ENCODE results near the gene HERC3.
"Not testable (repeated sequence)": the region's sequence is repeated elsewhere in the genome, so short reads cannot be mapped to it uniquely, and the experiment has no call there.

HERC3 gene

DNA sequence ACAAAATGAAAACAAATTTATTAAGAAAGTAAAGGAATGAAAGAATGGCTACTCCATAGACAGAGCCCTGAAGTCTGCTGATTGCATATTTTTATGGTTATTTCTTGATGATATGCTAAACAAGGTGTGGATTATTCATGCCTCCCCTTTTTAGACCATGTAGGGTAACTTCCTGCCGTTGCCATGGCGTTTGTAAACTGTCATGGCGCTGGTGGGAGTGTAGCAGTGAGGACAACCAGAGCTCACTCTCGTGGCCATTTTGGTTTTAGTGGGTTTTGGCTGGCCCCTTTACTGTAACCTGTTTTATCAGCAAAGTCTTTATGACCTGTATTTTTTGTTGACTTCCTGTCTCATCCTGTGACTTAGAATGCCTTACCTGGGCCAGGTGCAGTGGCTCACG, 17.5 kb downstream of the HERC3 start:
- DNase-seq, result not testable (repeated sequence)

DNA sequence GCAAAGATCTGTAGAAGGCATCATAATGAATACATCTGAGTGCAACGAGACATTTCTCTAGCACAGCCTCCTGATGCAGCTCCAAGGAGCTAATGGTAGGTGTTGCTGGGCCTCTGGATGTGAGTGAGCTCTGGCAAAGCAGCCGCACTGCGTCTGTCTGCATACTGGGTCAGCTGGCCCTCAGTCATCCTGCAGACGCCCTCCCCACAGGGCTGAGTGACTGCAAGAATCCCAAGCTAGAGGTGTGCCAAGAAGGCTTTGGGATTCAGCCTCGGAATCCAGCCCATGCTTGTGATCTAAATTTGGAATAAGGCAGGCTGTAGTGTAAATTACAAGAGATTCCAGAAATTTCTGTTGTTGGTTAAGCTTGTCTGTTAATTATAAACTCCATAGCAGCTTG, 18.5 kb downstream of the HERC3 start:
- DNase-seq, result no peak

DNA sequence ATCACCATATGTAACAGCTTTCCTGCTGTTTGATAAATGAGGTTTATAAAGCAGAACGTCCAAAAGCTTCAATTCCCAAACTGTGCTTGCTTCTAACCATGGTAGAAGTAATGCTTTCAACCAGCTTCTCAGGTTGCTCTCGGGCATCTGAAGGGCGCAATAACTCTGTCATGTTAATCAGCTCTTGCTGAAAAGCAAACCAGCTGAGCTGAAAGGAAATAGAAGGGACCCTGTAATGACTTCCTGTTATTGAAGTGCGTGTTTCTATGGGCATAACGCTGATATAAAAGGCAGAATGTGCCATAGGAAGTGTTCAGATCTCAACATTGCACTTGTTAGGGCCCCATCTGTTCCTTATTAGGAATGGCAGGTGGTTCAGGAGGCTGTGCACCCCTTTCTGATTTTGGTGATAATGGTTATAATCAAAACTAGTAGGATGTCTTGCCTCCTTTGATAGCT, 21.2 kb downstream of the HERC3 start:
- peak; percentile 14 for DNase-seq

DNA sequence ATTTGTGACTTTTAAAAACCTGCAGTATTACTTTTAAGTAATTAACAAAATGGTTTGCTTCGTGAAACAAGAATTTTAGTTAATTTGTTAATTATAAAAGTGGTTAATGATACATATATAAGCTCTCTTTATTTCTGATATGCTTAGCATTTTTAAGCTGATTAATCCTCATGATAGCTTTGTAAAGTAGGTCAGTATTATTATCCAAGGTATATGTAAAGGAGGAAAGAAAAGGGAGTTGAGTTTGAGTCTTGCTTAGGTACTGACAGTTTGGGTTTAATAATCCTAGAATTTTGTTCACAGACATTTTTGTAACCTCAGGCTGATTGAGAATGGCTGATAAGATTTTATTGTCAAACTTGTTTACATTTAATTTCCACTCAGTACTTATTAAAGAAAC, 21.8 kb downstream of the HERC3 start:
- no peak for DNase-seq

DNA sequence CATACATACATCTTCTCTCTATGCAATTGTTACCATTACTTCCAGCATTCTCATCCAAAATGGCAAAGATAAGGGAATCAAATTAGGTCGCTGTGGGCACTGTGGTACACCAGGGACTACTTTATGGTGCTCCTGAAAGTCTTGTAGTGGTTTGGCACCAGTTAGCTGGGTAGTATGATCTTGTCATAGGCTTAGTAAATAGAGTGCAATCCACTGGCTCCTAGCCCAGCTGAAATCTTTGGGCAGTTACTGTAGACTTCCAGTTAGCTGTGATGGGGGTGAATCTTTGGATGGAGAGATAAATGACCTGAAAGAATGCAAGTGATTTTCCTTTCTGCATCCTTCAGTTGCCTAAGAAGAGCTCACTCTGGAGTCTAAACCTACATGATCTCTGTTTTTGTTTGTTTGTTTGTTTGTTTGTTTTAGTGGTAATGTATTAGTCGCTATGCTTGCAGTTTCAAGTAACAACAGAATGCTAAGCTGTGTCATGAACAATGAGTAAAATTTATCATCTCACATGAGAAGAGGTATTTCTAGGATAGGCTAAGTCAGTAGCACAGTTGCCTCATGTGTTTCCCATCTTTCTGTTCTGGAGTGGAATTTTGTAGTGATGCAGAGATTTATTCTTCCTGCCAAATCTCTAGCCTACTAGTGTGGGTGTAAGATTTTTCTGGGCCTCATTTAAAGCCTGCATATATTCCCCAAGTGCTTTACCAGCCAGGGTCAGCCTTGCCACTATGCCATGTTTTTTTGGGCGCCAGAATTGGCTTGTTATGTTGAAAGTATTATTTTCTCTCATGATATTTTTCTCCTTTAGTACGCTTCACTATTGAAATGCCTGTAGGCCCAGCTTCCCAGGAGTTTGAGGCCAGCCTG, 24.2 kb downstream of the HERC3 start:
- DNase-seq, result no peak

DNA sequence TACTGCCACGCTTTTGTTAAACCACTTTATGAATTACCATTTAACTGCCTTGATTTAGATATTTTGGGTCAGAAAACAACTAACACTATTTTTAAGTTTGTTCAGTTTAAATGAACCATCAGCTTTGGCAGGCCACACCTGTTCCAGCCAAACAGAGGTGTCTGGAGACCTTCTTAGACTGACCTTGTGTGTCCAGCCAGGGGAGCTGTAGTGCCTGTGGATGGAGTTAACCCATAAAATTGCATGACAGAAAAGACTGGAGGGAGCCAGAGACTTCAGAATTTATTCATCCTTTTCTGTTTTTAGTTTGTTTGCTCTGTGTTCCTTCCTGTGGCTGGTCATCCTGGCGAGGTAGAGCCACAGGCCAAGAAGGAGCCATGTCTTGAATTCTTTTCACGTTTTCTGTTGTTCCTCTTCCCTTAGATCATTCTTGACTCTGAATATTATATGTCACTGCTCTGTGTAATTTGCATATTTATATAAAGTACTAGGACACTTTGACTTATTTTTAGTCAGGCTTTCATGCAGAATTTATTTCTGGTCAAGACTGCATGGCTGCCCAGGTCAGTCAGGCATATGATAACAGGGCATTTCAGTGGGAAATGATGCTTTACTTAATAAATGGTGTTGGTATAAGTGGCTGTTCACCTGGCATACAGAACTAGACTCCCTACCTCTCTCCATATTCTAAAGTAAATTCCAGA, 26.7 kb downstream of the HERC3 start:
- no peak for DNase-seq

DNA sequence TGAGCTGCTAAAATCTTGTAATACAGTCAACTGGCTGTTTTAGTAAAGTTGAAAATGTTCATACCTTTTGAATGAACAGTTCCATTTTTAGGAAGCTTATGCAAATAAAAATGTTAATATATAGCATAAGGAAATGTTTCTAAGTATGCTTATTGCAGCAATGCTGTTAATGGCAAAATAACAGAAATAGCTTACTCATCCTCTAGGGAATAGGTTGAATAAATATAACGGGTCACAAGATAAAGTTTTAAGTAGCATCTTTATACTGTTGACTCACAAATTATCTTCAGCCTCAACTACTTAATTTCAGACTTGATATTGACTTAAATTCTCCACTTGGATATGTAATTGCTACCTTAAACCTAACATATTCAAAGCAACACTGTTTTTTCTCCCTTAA, 27.7 kb downstream of the HERC3 start:
- DNase-seq, result no peak

DNA sequence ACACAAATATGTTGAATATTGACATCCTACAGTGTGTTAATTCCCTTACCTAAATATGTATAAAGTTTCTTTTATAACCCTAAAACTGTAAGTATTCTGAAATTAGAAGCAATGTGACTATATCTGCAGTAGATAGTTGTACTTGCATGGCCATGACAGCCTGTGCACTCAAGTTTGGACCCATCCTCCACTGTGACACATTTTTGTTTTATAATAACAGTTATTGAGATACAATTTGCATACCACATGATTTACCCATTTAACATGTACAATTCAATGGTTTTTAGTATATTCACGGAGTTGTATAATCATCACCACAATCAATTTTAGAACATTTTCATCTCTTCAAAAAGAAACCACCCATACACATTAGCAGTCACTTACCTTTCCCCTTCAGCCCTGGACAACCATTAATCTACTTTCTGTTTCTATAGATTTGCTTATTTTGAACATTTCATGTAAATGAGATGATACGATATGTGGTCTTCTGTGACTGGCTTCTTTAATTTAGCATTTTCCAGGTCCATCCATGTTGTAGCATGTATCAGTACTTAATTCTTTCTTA, 29.6 kb downstream of the HERC3 start:
- no peak for DNase-seq

DNA sequence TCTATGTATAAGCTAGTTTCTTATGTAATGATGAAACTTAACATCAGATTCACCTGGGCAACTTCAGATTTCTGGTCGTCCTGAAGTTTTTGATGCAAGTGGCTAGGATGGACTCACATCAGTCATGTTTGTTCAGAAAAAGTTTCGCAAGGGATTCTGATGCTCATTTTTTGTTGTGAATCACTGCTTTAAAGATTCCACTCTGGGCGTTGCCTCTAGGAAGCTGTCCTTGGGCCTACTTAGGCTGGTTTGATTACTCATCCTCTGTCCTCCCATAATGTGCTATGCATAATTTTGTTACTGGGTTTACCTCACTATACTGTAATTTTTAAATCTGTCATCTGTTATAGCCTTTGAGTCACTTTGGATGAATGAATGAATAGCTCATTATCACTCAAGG, 30.8 kb downstream of the HERC3 start:
- no peak for DNase-seq

DNA sequence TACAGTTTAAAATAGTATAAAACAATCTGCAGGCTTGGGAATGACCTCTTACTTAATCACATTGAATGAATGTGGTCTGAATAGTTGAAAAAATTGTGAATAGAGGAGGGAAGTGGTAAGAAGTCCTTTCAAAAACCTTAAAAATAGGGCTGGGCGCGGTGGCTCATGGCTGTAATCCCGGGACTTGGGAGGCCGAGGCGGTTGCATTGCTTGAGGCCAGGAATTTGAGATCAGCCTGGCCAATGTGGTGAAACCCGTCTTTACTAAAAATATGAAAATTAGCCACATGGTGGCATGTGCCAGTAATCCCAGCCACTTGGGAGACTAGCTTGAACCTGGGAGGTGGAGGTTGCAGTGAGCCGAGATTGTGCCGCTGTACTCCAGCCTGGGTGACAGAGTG, 36.5 kb downstream of the HERC3 start:
- no peak for DNase-seq

DNA sequence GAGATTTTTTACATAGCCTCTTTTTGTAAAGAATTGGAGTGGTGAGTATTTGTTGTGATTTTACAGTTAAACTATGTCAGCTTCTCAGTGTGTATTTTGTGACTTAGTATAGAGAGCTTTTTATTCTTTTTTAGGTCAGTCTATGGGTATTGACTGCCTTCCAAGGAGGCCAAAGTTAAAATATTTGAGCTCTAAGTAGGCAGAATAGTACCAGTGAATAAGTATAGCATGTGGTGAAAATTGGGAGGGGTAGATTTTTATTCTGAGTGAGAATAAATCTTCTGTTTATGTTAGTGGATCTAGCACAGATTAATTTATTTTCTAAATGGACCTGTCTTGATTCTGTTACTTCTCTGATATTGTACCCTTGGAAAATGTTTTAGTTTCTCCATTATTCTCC, 37.5 kb downstream of the HERC3 start:
- no peak for DNase-seq

DNA sequence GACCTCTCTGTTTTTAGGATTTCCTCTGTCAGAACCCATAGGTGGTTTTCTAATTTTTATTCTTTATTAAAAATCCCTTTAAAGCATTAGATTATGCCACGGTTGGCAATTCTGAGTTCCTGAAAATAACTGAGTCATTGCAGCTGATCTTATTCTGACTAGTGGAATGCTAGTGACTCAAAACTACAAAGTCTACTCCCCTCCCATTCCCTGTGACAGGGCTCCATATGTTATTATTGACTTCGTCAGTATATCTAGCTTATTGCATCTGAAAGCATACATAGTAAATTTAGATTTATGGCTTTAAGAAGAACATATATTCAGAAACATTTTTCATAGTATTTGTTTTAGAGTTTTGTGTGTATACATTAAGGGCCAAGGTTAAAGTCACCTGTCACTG, 38.5 kb downstream of the HERC3 start:
- no peak for DNase-seq

DNA sequence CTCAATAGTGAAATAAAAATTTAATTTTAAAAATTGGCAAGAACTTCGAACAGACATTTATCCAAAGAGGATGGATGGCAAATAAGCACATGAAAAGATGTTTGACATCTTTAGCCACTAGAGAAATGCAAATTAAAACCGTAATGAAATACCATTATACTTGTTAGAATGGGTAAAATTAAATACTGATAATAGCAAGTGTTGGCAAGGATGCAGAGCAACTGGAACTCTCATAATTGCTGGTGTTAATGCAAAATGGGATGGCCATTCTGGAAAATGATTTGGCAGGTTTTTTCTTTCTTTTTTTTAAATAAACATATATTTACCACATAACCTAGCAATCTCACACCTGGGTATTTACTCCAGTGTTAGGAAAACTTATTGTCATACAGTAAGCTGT, 51.7 kb downstream of the HERC3 start:
- DNase-seq, result no peak

DNA sequence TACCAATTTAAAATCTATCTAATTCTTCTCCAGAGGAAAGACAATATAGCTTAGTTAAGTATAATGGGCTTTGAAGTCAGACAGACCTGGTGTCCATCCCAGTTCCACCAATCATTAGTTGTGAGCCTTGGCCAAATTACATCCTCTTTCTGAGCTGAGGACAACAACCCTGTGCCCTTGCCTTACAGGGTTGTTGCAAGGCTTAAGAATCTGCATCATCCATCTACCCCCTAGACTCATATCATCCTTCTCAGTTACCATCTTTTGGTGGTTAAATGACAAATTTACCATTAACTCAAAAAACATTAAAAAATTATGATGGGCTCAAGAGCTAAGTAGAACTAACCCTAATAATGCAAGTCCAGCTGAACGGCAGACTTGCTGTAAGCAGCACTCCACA, 53.7 kb downstream of the HERC3 start:
- no peak for DNase-seq

DNA sequence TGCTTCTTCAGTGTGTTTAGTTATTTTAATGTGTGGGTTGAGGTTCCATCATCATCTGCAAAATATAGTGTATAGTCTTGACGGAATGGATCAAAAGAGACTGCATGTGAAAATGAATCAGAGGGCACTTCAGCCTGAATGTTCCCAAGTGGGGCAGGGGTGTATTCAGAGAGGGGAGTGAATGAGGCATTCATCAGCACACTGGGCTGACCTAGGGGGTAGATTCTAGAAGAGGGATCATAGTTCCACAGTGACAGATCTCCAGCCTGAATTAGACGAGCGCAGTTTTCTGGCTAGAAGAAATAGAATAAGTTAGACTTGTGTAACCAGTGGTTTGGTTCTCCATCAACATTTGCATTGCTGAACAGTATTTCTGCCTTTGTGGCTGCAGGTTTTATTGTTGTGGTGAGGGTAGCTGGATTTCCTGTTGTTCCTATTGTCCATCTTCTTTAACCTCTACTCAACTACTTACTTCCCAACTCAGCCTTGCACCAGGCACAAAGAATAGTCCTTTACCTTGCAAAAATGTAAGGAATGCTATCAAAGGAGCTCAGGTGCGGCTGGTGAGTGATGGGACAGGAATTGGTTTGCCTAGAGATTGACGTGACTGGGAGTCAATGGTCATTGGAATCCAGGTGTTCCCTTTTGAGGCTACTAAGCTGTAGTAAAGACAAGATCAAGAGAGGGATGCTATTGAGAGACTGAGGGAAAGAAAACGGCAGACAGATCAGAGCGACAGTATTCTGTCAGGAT, 54.4 kb downstream of the HERC3 start:
- no peak for DNase-seq

DNA sequence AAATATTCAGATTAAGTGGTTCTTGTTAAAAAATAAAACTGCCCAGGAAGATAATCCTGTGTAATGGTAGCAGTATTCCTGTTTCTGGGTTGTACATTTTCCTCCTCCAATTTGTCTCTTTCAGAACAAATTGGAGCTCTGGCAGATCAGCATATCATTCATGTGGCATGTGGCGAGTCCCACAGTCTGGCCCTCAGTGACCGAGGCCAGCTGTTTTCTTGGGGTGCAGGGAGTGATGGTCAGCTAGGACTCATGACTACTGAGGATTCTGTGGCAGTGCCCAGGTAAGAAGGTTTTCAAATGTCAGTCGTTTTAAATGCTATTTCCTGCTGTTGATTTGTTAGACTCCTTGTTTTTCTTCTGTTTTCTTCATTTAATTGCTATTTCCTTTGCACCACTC, 57.4 kb downstream of the HERC3 start:
- no peak for DNase-seq

DNA sequence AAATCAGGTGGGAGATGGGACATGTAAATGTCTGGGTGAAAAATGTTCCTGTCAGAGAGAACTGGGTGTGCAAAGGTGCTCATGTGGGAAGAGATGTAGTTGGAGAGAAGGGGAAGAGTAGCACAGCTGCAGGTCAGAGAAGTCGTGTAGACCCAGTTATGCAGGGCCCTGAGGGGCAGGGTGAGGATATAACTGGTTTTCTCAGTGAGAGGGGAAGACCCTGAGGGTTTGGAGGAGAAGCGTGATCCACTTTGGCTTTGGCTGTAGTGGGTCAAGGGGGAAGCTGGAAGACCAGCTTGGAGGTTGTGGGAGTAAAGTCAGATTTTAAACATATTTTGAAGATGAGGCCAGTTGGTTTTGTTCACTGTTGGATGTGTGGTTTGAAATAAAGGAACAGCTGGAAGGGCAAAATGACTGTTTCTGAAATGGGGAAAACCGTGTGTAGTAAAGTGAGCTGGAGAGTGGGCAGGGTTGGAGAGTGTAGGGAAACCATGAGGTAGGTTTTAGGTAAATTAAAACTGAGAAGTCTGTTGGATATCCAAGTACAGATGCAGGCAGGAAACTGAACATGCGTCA, 61.2 kb downstream of the HERC3 start:
- DNase-seq, result no peak

DNA sequence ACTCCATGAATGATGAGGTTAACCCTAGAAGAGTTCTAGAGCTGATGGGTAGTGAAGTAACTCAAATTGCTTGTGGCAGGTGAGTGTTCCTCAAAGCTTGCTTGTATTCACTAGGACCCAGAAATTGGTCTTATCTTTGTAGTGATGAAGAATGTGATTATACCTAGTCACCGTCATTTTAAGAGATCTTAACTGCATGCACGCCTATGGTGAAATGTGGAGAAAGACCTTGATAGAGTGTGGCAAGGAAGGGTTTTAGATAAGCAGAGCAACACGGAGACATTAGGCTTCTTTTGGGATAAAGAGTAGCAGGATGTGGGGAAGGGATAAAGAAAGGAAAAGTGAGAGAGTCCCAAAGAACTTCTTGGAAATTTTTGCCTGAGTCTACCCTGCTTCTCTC, 62.9 kb downstream of the HERC3 start:
- DNase-seq, result no peak

DNA sequence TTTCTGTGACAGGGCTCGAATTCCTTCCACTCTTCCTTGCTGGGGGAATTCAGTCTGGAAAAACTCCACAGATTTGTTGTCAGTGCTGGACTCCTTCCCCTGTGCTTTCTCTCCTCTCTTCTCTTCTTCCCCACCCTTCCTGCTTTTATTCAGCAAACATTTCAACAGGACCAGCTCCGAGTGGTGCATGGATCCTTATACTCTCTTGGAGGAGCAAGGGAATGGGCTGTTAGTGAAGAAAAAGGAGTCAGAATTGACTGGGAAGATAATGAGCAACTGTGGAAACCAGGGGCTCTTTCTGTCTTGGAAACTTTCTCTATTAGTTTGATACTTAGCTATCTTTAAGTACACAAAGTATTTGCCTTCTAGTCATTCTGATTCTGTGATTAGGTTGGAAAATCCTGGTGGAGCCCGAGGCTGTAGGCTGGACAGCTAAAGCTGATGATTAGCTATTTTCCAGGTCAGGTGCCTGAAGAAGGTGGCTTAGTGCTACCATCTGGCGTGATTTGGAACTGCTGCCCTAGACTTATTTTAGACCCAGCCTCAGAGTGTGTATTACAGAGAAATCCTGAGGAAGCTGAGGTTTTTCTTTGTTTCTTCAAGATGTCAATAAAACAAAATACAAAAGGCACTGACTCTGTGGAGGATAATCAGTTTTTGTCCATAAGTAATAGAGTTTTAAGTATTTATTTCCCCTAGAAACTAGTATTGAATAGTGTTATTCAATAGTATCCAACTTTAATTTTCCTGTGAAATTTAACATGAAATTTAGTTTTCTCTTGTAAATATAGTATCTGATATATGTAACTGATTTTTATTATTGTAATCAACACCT, 67.0 kb downstream of the HERC3 start:
- DNase-seq, result peak; percentile 64

DNA sequence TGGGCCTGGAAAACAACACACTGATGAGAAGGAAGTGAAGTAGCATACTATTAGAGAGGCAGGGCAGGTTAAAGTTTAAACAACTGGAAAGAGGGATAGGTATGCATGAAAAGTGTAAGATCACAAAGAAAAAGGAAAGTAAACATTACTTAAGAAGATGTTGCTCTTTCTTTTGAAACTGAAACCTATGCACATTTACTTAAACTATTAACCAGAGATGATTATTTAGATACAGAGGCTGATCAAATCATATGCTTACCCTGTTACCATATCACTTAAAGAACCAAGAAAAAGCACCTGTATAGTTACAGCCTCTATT, 67.6 kb downstream of the HERC3 start:
- no peak for DNase-seq

DNA sequence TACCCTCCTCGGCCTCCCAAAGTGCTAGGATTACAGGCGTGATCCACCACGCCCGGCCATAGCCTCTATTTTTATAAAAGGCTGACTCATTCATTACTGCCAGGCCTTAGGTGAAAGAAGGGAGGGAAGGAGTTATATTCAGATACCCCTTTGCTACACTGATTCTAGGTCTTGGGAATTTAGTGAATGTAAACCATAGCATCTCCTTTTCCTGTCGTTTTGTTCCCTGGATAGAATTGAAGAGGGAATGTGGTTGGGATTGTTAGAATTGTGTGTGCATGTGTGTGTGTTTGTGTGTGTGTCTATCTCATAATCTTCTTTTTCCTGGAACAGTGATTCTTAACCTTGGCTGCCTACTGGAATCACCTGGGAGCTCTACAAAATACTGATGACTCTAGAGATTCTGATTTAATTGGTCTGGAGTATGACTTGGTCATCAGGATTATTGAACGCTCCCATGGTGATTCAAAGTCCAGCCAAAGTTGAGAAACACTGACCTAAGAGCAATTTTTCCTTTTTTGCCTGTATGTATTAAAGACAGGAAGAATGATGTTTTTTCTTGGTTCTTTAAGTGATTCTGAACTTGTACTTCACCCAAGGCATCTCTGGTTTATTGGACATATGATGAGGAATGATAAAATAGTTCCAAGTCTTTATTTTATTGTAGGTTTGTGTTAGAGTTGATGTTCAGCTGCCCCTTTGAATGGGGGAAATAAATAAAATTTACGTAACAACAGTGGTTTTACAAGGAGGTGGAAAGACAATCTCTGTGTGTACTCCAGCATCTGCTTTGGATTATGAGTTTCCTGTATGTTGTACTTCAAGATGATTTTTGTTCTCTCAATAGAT, 68.4 kb downstream of the HERC3 start:
- no peak for DNase-seq
